Left renal pelvis (tissue), 4 donors: Measurements from ENCODE around the gene MED13L. TPM values are rescaled to one million over a fixed set of nuclear protein-coding genes. Genes with fewer than 3 reads are reported as not detected.

ENCODE experiments used
- DNase-seq, 4 donors: peaks; one replicate each; pipeline ENCODE4 v3.0.0-alpha.2; 2013; ENCODE audit warnings: low read depth in 4 of 4, low spot score in 3 of 4
- polyA plus RNA-seq, 4 donors: library from polyadenylated mRNA; unstranded; fragments of 120-200 nt; gene quantifications; one replicate each; pipeline ENCODE4 v1.2.1, GENCODE V29; 2013; ENCODE audit not compliant: insufficient read length in 4 of 4

The MED13L gene
- polyA plus RNA-seq, 4 donors: 75.8 to 90.8 (median 87.4) TPM

GRCh38 chr12:116188581-116188980, 88.9 kb downstream of the MED13L start:
- no peak for DNase-seq

GRCh38 chr12:116187151-116187511, 90.4 kb downstream of the MED13L start:
- DNase-seq: no peak

GRCh38 chr12:116186482-116187150, 90.9 kb downstream of the MED13L start:
- no peak for DNase-seq

- no peak for DNase-seq
These were observed 92.7 kb downstream of the MED13L start for GRCh38 chr12:116184763-116185162.

- no peak for DNase-seq
These were observed 93.8 kb downstream of the MED13L start for GRCh38 chr12:116183741-116184141.

- no peak for DNase-seq
These were observed 95.0 kb downstream of the MED13L start for GRCh38 chr12:116182359-116183063.

- no peak for DNase-seq
These were observed 97.0 kb downstream of the MED13L start for GRCh38 chr12:116180448-116180847.

GRCh38 chr12:116179384-116179783, 98.1 kb downstream of the MED13L start:
- no peak for DNase-seq

GRCh38 chr12:116177017-116177416, 100.5 kb downstream of the MED13L start:
- DNase-seq: no peak

- no peak for DNase-seq
These were observed 102.6 kb downstream of the MED13L start for GRCh38 chr12:116174904-116175303.

- no peak for DNase-seq
These were observed 103.5 kb downstream of the MED13L start for GRCh38 chr12:116174006-116174405.

- DNase-seq: no peak
These were observed 105.2 kb downstream of the MED13L start for GRCh38 chr12:116172224-116172849.

- DNase-seq: no peak
These were observed 105.9 kb downstream of the MED13L start for GRCh38 chr12:116171549-116171948.

- DNase-seq: no peak
These were observed 108.4 kb downstream of the MED13L start for GRCh38 chr12:116169071-116169470.

GRCh38 chr12:116166306-116166705, 111.2 kb downstream of the MED13L start:
- no peak for DNase-seq

- no peak for DNase-seq
These were observed 112.5 kb downstream of the MED13L start for GRCh38 chr12:116165036-116165425.

- DNase-seq: no peak
These were observed 113.0 kb downstream of the MED13L start for GRCh38 chr12:116164250-116165035.

GRCh38 chr12:116162071-116162470, 115.4 kb downstream of the MED13L start:
- no peak for DNase-seq

GRCh38 chr12:116161588-116161987, 115.9 kb downstream of the MED13L start:
- no peak for DNase-seq

GRCh38 chr12:116160883-116161458, 116.5 kb downstream of the MED13L start:
- DNase-seq: no peak

- DNase-seq: no peak
These were observed 117.3 kb downstream of the MED13L start for GRCh38 chr12:116160231-116160630.
